ENCODE measurements around the gene SNX8. TPM values are rescaled to one million over a fixed set of nuclear protein-coding genes. Genes with fewer than 3 reads are reported as not detected.

The SNX8 gene
- total and polyA plus RNA-seq, 2 of the 13 experiments (the other 11 are each of a cell fraction or from before 2014, with no cell fraction given) = 20.6 to 45.2 TPM

DNA sequence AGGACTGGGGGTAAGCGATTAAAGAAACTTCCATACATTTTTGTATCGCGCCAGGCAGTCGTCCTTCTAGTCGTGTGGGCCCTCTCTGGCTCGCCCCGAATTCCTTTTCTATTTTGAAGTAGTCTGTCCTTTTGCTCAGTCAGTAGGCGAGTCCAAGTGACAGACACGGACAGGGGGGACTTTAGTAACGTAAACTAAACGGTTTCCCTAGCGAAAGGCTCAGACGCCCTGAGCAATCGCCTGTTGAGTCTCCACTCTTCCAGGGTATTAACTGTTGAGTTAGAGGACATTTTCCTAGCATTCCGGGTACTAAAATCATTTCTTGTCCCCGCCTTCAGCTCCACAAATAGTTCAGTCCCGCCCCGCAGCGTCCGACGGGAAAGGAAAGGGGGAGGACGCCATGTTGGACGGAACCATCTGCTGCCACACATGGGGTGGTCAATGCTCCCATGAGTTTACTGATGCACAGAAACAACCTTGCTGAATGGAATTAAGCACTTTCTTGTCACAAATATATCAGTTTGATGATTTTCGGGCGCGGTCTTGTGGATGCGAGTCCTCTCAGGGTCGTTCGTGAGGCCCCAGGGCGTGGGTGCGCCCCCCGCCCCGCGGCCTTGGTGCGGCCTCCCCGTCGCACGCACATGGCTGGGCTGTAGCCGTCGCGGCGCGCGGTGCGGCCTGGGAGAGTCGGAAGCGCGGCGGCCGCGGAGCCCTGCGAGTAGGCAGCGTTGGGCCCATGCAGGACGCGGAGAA lies 40.1 kb upstream of the SNX8 start, which contains the start of gene EIF3B (continued):
- no peak for TF ChIP-seq HNRNPL (IDR thresholded peaks at IDR 0.05; ENCODE audit: low read depth, low read length)
- TF ChIP-seq, protein P1, sequence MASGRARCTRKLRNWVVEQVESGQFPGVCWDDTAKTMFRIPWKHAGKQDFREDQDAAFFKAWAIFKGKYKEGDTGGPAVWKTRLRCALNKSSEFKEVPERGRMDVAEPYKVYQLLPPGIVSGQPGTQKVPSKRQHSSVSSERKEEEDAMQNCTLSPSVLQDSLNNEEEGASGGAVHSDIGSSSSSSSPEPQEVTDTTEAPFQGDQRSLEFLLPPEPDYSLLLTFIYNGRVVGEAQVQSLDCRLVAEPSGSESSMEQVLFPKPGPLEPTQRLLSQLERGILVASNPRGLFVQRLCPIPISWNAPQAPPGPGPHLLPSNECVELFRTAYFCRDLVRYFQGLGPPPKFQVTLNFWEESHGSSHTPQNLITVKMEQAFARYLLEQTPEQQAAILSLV (CRISPR knock-in tag; IDR thresholded peaks at IDR 0.05; ENCODE audit: borderline replicate concordance) = no peak
- TF ChIP-seq, protein P2, sequence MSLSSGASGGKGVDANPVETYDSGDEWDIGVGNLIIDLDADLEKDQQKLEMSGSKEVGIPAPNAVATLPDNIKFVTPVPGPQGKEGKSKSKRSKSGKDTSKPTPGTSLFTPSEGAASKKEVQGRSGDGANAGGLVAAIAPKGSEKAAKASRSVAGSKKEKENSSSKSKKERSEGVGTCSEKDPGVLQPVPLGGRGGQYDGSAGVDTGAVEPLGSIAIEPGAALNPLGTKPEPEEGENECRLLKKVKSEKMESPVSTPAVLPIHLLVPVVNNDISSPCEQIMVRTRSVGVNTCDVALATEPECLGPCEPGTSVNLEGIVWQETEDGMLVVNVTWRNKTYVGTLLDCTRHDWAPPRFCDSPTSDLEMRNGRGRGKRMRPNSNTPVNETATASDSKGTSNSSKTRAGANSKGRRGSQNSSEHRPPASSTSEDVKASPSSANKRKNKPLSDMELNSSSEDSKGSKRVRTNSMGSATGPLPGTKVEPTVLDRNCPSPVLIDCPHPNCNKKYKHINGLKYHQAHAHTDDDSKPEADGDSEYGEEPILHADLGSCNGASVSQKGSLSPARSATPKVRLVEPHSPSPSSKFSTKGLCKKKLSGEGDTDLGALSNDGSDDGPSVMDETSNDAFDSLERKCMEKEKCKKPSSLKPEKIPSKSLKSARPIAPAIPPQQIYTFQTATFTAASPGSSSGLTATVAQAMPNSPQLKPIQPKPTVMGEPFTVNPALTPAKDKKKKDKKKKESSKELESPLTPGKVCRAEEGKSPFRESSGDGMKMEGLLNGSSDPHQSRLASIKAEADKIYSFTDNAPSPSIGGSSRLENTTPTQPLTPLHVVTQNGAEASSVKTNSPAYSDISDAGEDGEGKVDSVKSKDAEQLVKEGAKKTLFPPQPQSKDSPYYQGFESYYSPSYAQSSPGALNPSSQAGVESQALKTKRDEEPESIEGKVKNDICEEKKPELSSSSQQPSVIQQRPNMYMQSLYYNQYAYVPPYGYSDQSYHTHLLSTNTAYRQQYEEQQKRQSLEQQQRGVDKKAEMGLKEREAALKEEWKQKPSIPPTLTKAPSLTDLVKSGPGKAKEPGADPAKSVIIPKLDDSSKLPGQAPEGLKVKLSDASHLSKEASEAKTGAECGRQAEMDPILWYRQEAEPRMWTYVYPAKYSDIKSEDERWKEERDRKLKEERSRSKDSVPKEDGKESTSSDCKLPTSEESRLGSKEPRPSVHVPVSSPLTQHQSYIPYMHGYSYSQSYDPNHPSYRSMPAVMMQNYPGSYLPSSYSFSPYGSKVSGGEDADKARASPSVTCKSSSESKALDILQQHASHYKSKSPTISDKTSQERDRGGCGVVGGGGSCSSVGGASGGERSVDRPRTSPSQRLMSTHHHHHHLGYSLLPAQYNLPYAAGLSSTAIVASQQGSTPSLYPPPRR (CRISPR knock-in tag; IDR thresholded peaks at IDR 0.05; ENCODE audit: borderline replicate concordance) = peak; percentile 3; the same call in 1 of the 2 replicates
- TF ChIP-seq NFE2L1 (CRISPR knock-in tag; IDR thresholded peaks at IDR 0.05; ENCODE audit: borderline replicate concordance) = no peak
- peak; percentile 50 for TF ChIP-seq CREB1 (IDR thresholded peaks at IDR 0.05)
- TF ChIP-seq CREB1 (CRISPR knock-in tag; IDR thresholded peaks at IDR 0.05) = peak; percentile 73
- peak; percentile 40 for TF ChIP-seq KAT8 (CRISPR knock-in tag; IDR thresholded peaks at IDR 0.05)
- TF ChIP-seq ZNF607 (CRISPR knock-in tag; IDR thresholded peaks at IDR 0.05; ENCODE audit: borderline replicate concordance) = peak; percentile 42; the same call in 1 of the 2 replicates
- TF ChIP-seq, protein P3, sequence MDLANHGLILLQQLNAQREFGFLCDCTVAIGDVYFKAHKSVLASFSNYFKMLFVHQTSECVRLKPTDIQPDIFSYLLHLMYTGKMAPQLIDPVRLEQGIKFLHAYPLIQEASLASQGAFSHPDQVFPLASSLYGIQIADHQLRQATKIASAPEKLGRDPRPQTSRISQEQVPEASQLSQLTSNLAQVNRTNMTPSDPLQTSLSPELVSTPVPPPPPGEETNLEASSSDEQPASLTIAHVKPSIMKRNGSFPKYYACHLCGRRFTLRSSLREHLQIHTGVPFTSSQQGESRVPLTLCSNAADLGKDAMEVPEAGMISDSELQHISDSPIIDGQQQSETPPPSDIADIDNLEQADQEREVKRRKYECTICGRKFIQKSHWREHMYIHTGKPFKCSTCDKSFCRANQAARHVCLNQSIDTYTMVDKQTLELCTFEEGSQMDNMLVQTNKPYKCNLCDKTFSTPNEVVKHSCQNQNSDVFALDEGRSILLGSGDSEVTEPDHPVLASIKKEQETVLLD (CRISPR knock-in tag; IDR thresholded peaks at IDR 0.05; ENCODE audit: low read depth) = peak; percentile 76; the same call in 1 of the 2 replicates
- 0 out of 2 replicates have a peak, but pooled peaks have one; percentile 53 for TF ChIP-seq ZFYVE20 (CRISPR knock-in tag; IDR thresholded peaks at IDR 0.05; ENCODE audit: borderline replicate concordance, low read depth)
- TF ChIP-seq, protein P4, sequence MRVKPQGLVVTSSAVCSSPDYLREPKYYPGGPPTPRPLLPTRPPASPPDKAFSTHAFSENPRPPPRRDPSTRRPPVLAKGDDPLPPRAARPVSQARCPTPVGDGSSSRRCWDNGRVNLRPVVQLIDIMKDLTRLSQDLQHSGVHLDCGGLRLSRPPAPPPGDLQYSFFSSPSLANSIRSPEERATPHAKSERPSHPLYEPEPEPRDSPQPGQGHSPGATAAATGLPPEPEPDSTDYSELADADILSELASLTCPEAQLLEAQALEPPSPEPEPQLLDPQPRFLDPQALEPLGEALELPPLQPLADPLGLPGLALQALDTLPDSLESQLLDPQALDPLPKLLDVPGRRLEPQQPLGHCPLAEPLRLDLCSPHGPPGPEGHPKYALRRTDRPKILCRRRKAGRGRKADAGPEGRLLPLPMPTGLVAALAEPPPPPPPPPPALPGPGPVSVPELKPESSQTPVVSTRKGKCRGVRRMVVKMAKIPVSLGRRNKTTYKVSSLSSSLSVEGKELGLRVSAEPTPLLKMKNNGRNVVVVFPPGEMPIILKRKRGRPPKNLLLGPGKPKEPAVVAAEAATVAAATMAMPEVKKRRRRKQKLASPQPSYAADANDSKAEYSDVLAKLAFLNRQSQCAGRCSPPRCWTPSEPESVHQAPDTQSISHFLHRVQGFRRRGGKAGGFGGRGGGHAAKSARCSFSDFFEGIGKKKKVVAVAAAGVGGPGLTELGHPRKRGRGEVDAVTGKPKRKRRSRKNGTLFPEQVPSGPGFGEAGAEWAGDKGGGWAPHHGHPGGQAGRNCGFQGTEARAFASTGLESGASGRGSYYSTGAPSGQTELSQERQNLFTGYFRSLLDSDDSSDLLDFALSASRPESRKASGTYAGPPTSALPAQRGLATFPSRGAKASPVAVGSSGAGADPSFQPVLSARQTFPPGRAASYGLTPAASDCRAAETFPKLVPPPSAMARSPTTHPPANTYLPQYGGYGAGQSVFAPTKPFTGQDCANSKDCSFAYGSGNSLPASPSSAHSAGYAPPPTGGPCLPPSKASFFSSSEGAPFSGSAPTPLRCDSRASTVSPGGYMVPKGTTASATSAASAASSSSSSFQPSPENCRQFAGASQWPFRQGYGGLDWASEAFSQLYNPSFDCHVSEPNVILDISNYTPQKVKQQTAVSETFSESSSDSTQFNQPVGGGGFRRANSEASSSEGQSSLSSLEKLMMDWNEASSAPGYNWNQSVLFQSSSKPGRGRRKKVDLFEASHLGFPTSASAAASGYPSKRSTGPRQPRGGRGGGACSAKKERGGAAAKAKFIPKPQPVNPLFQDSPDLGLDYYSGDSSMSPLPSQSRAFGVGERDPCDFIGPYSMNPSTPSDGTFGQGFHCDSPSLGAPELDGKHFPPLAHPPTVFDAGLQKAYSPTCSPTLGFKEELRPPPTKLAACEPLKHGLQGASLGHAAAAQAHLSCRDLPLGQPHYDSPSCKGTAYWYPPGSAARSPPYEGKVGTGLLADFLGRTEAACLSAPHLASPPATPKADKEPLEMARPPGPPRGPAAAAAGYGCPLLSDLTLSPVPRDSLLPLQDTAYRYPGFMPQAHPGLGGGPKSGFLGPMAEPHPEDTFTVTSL (CRISPR knock-in tag; IDR thresholded peaks at IDR 0.05; ENCODE audit: borderline replicate concordance) = no peak
- no peak for TF ChIP-seq ZSCAN9 (CRISPR knock-in tag; IDR thresholded peaks at IDR 0.05; ENCODE audit: borderline replicate concordance)
- TF ChIP-seq ZMAT3 (CRISPR knock-in tag; conservative IDR thresholded peaks at IDR 0.05) = no peak; the same call in 1 of the 2 replicates
- TF ChIP-seq ZNF674 (CRISPR knock-in tag; IDR thresholded peaks at IDR 0.05; ENCODE audit: low read depth) = no peak

Measured in HepG2 (cell line).